Uterus (tissue), 2 donors: ENCODE results near the gene TICRR.

Experiments used
- POLR2A ChIP-seq, 2 donors: fragments of 450-650 bp; IDR thresholded peaks; one replicate each; pipeline ENCODE4 v1.6.1; 2016; ENCODE audit warnings: antibody characterized with exemption in 2 of 2, mild to moderate bottlenecking in 1 of 2, moderate library complexity in 1 of 2
- TF ChIP-seq, protein P1 (sequence below), 4 experiments: fragments of 200-600 bp in 2 of 4; fragments of 450-650 bp in 2 of 4; sonication (generic) in 2 of 4; IDR thresholded peaks; one replicate each; pipeline ENCODE4 v1.5.1; 2016 to 2019; ENCODE audit warnings: antibody characterized with exemption in 4 of 4, mild to moderate bottlenecking in 2 of 4, moderate library complexity in 1 of 4

DNA sequence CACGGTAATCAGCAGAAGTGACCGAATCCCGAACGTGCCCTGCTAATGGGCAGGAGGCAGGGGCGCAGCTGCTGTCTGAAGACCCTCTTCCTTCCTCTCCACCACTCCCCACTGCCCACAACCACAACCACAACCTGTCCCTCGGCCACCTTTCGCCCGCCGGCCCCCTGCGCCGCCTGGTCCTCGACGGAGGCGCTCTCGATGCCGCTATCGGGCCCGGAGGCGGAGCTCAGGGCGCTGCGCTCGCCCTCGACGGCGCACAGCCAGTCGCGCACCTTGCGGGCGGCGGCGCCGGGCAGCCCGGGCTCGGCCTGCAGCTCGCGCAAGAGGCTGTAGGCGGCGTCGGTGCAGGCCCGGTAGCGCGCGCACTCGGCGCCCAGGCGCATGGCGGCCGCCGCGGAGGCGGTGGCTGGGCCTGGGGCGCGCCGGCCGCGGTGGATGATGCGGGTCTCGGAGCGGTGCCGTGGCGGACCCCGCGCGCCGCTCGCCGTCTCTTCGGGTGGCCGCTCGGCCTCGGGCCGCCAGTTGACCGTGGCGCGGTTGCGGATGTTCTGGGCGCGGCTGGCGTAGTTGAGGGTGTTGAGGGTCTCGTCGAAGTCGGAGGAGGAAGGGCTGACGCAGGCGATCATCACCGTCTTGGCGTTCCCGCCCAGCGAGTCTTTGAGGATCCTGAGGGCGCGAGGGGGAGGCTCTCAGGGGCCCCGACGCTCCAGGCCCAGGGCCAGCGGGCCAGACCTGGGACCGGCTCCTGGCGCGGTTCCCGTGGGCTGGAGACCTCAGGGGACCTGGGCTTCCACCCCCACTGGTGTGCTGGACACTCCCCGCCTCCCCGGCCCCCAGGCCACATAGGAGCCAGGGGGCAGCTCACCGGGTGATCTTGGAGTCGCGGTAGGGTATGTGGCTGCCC is 73.1 kb downstream of the TICRR start:
- TF ChIP-seq, protein P1, sequence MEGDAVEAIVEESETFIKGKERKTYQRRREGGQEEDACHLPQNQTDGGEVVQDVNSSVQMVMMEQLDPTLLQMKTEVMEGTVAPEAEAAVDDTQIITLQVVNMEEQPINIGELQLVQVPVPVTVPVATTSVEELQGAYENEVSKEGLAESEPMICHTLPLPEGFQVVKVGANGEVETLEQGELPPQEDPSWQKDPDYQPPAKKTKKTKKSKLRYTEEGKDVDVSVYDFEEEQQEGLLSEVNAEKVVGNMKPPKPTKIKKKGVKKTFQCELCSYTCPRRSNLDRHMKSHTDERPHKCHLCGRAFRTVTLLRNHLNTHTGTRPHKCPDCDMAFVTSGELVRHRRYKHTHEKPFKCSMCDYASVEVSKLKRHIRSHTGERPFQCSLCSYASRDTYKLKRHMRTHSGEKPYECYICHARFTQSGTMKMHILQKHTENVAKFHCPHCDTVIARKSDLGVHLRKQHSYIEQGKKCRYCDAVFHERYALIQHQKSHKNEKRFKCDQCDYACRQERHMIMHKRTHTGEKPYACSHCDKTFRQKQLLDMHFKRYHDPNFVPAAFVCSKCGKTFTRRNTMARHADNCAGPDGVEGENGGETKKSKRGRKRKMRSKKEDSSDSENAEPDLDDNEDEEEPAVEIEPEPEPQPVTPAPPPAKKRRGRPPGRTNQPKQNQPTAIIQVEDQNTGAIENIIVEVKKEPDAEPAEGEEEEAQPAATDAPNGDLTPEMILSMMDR (IDR thresholded peaks at IDR 0.05), result no peak
- no peak for TF ChIP-seq POLR2A (IDR thresholded peaks at IDR 0.05)
